Measurements from ENCODE around the gene TAF6L.
"Not testable (repeated sequence)": the region's sequence is repeated elsewhere in the genome, so short reads cannot be mapped to it uniquely, and the experiment has no call there.

Gene TAF6L

GRCh38 chr11:62727165-62727871 lies 43.9 kb upstream of the TAF6L start, which contains the start of gene HNRNPUL2:
Gene HNRNPUL2 (minus strand): TSS chr11:62727457. CDS start chr11:62727156, 301 bp downstream.
- H3K4me3 ChIP-seq (ENCODE audit: low read depth, low read length), result peak within 1 kb of the TSS; percentile 80
- DNase-seq (ENCODE audit: low read depth), result peak; percentile 100
- TF ChIP-seq, protein P1, sequence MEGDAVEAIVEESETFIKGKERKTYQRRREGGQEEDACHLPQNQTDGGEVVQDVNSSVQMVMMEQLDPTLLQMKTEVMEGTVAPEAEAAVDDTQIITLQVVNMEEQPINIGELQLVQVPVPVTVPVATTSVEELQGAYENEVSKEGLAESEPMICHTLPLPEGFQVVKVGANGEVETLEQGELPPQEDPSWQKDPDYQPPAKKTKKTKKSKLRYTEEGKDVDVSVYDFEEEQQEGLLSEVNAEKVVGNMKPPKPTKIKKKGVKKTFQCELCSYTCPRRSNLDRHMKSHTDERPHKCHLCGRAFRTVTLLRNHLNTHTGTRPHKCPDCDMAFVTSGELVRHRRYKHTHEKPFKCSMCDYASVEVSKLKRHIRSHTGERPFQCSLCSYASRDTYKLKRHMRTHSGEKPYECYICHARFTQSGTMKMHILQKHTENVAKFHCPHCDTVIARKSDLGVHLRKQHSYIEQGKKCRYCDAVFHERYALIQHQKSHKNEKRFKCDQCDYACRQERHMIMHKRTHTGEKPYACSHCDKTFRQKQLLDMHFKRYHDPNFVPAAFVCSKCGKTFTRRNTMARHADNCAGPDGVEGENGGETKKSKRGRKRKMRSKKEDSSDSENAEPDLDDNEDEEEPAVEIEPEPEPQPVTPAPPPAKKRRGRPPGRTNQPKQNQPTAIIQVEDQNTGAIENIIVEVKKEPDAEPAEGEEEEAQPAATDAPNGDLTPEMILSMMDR (conservative IDR thresholded peaks at IDR 0.05; ENCODE audit: low read depth, low read length), result peak; percentile 2

GRCh38 chr11:62727872-62728170 lies 43.4 kb upstream of the TAF6L start:
- H3K4me3 ChIP-seq (ENCODE audit: low read depth, low read length), result peak overlapping the region; percentile 80
- peak; percentile 99 for DNase-seq (ENCODE audit: low read depth)
- TF ChIP-seq, protein P1 (conservative IDR thresholded peaks at IDR 0.05; ENCODE audit: low read depth, low read length), result no peak

DNA sequence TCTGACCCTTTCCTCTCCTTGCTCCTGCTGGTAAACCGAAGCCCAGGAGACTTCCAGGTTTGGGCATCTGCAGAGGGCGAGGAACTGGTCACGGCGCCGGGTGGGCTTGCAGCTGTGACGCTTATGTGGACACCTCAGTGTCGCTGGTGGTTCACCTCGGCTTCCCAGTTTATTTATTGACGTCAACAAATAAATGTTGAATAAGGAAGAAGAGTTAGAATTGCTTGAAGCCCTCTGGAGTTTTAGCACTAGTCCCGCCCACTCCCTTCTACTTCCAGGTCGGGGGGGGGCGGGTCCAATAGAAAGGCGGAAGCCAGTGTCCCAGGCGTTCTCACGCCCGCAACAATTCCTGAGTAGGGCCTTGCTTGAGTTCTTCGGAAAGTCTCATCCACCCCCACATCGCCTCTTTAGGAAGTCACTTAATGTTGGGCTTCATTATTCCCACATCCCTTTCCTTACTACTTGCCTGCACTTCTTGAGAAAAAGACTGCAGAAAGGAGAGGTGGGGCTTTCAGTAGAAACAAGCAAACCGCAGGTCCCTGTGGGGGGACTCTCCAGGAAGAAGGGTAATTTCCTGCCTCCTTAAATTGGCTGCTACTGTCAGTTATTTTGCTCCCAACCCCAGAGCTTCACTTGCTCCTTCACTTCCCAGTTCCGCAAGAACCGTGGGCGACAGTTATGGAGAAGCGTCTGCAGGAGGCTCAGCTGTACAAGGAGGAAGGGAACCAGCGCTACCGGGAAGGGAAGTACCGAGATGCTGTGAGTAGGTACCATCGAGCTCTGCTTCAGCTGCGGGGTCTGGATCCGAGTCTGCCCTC lies 42.8 kb upstream of the TAF6L start, which contains the start of gene TTC9C:
Gene TTC9C, plus strand, starts transcription at position 316 of the 818 bp plus-strand sequence. Its CDS starts 363 bp downstream, at position 679.
- TF ChIP-seq, protein P1 (conservative IDR thresholded peaks at IDR 0.05; ENCODE audit: low read depth, low read length), result no peak
- peak within 1 kb of the TSS; percentile 80 for H3K4me3 ChIP-seq (ENCODE audit: low read depth, low read length)
- peak; percentile 90 for DNase-seq (ENCODE audit: low read depth)

GRCh38 chr11:62730076-62730475 lies 41.1 kb upstream of the TAF6L start:
- H3K4me3 ChIP-seq (ENCODE audit: low read depth, low read length), result peak overlapping the region; percentile 80
- not testable (repeated sequence) for DNase-seq (ENCODE audit: low read depth)

DNA sequence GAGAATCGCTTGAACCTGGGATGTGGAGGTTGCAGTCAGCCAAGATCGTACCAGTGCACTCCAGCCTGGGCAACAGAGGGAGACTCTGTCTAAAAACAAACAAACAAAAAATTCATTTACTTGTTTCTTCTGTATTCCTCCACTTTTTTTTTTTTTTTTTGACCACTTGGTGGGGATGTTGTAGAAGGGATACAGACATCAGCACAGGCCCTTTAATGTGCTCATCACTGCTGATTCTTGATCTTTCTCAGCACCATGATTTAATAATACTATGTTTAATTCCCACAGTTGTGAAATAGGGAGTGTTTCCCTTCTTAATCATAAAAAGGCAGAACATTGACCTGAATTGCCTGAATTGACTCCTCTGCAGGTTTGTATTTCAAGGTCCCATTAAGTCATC lies 38.4 kb upstream of the TAF6L start:
- H3K4me3 ChIP-seq (ENCODE audit: low read depth, low read length), result no peak overlapping the region
- TF ChIP-seq, protein P1 (conservative IDR thresholded peaks at IDR 0.05; ENCODE audit: low read depth, low read length), result peak; percentile 26
- peak; percentile 65 for DNase-seq (ENCODE audit: low read depth)

GRCh38 chr11:62737196-62737595 lies 34.0 kb upstream of the TAF6L start:
- DNase-seq (ENCODE audit: low read depth), result no peak
- TF ChIP-seq, protein P1 (conservative IDR thresholded peaks at IDR 0.05; ENCODE audit: low read depth, low read length), result no peak
- no peak overlapping the region for H3K4me3 ChIP-seq (ENCODE audit: low read depth, low read length)

- no peak overlapping the region for H3K4me3 ChIP-seq (ENCODE audit: low read depth, low read length)
- no peak for DNase-seq (ENCODE audit: low read depth)
- TF ChIP-seq, protein P1 (conservative IDR thresholded peaks at IDR 0.05; ENCODE audit: low read depth, low read length), result no peak
Measured at GRCh38 chr11:62747475-62748160, 23.6 kb upstream of the TAF6L start.

DNA sequence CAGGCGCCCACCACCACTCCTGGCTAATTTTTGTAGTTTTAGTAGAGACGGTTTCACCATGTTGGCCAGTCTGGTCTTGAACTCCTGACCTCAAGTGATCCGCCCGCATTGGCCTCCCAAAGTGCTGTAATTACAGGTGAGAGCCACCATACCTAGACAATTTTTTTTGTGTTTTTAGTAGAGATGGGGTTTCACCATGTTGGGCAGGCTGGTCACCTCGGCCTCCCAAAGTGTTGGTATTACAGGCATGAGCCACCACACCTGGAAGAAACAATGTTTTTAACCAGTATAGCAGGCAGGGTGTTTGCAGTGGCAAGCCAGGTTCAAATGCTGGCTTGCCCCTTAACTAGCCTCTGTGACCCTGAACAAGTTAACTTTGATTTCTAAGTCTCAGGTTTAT lies 21.3 kb upstream of the TAF6L start:
- H3K4me3 ChIP-seq (ENCODE audit: low read depth, low read length); DNase-seq (ENCODE audit: low read depth): not testable (repeated sequence)

Data from choroid plexus epithelial cell (primary cell).